ENCODE data around the gene CDC34.

GRCh38 chr19:567296-567900, 35.8 kb downstream of the CDC34 start:
- no peak for TF ChIP-seq HCFC1 (IDR thresholded peaks at IDR 0.05; ENCODE audit: low read depth, low read length)
- TF ChIP-seq RAD51 (IDR thresholded peaks at IDR 0.05; ENCODE audit: borderline replicate concordance, low read depth): no peak
- TF ChIP-seq CTCF (IDR thresholded peaks at IDR 0.05 in 2 of 3, conservative IDR thresholded peaks at IDR 0.05 in 1 of 3; ENCODE audit: insufficient read depth in 2 of 3, low read depth in 1 of 3, low read length in 3 of 3): no peak
- no peak for TF ChIP-seq ESRRA (IDR thresholded peaks at IDR 0.05; ENCODE audit: borderline replicate concordance, low read depth)
- TF ChIP-seq FOXP4 (CRISPR knock-in tag; IDR thresholded peaks at IDR 0.05; ENCODE audit: borderline replicate concordance): no peak
- no peak for TF ChIP-seq ZNF24 (IDR thresholded peaks at IDR 0.05)
- TF ChIP-seq SIN3A (IDR thresholded peaks at IDR 0.05; ENCODE audit: borderline replicate concordance in 2 of 2, control insufficient read depth in 1 of 2, low read depth in 2 of 2, low read length in 2 of 2): no peak
- no peak for TF ChIP-seq TCF7L2 (IDR thresholded peaks at IDR 0.05; ENCODE audit: low read depth, low read length)
- no peak for TF ChIP-seq SOX6 (IDR thresholded peaks at IDR 0.05)
- TF ChIP-seq PATZ1 (CRISPR knock-in tag; IDR thresholded peaks at IDR 0.05; ENCODE audit: borderline replicate concordance): no peak
- no peak for TF ChIP-seq THAP12 (CRISPR knock-in tag; IDR thresholded peaks at IDR 0.05)
- TF ChIP-seq BRF1 (IDR thresholded peaks at IDR 0.05; ENCODE audit: borderline replicate concordance, extremely low read depth, insufficient read length): no peak
- TF ChIP-seq SREBF1 (IDR thresholded peaks at IDR 0.05; ENCODE audit: borderline replicate concordance, low read depth, low read length): no peak

Measured in K562 (cell line).